Neuronal stem cell (in vitro differentiated cells): Measurements from ENCODE around the gene NRG3.

Source experiments
- DNase-seq: peaks from one replicate; pipeline ENCODE4 v3.0.0-alpha.2; 2013; ENCODE audit warnings: low spot score
- H2AFZ ChIP-seq: one replicate; pipeline ENCODE4 v1.6.1; 2013; ENCODE audit warnings: mild to moderate bottlenecking, low read length, inconsistent platforms
- H2AK5ac ChIP-seq: 2 replicates; pipeline ENCODE4 v1.6.1; 2013; ENCODE audit warnings: low read depth, mild to moderate bottlenecking, inconsistent platforms, low read length, moderate library complexity, mixed read lengths
- H2BK120ac ChIP-seq: 2 replicates; pipeline ENCODE4 v1.6.1; 2013; ENCODE audit warnings: low read depth, mild to moderate bottlenecking, inconsistent platforms, low read length, moderate library complexity, mixed read lengths
- H2BK12ac ChIP-seq: one replicate; pipeline ENCODE4 v1.6.1; 2013; ENCODE audit warnings: low read length, inconsistent platforms
- H2BK15ac ChIP-seq: 2 replicates; pipeline ENCODE4 v1.6.1; 2013; ENCODE audit warnings: mild to moderate bottlenecking, low read length, inconsistent platforms, mixed read lengths
- H2BK5ac ChIP-seq: one replicate; pipeline ENCODE4 v1.6.1; 2013; ENCODE audit warnings: inconsistent platforms, mild to moderate bottlenecking, low read length, moderate library complexity
- H3K14ac ChIP-seq: one replicate; pipeline ENCODE4 v1.6.1; 2013; ENCODE audit warnings: low read length, inconsistent platforms
- H3K18ac ChIP-seq: 2 replicates; pipeline ENCODE4 v1.6.1; 2013; ENCODE audit warnings: low read length, inconsistent platforms
- H3K23ac ChIP-seq: 2 replicates; pipeline ENCODE4 v1.6.1; 2013; ENCODE audit warnings: low read depth, mild to moderate bottlenecking, mixed read lengths, low read length, inconsistent platforms; ENCODE audit not compliant: poor library complexity
- H3K27ac ChIP-seq: replicated peaks from 3 replicates; pipeline ENCODE4 v1.5.1; 2013; ENCODE audit warnings: low read length, inconsistent platforms
- H3K27me3 ChIP-seq, 3 experiments: 2 replicates each; pipeline ENCODE4 v1.6.1; 2013; ENCODE audit warnings: low read length in 3 of 3, mild to moderate bottlenecking in 2 of 3, inconsistent platforms in 1 of 3, low read depth in 1 of 3, mixed read lengths in 1 of 3, moderate library complexity in 1 of 3; ENCODE audit not compliant: control insufficient read depth in 3 of 3, insufficient read depth in 3 of 3
- H3K36me3 ChIP-seq, 2 donors: replicated peaks in 1 of 2; 2 replicates each; pipeline ENCODE4 v1.6.1; 2013; ENCODE audit warnings: low read length in 2 of 2; ENCODE audit not compliant: control insufficient read depth in 2 of 2, insufficient read depth in 2 of 2
- H3K4ac ChIP-seq: 2 replicates; pipeline ENCODE4 v1.6.1; 2013; ENCODE audit warnings: inconsistent platforms, mild to moderate bottlenecking, low read length, moderate library complexity
- H3K4me1 ChIP-seq, 2 donors: 1 replicate in 1 of 2; 2 replicates in 1 of 2; pipeline ENCODE4 v1.6.1; 2013; ENCODE audit warnings: low read length in 2 of 2, low read depth in 1 of 2; ENCODE audit not compliant: control insufficient read depth in 2 of 2, insufficient read depth in 1 of 2
- H3K4me2 ChIP-seq: one replicate; pipeline ENCODE4 v1.6.1; 2013; ENCODE audit warnings: mild to moderate bottlenecking, low read length, inconsistent platforms; ENCODE audit not compliant: insufficient read depth, poor library complexity, severe bottlenecking
- H3K4me3 ChIP-seq, 2 donors: 2 replicates each; pipeline ENCODE4 v1.5.1; 2013; ENCODE audit warnings: low read length in 2 of 2, mild to moderate bottlenecking in 2 of 2, inconsistent platforms in 1 of 2, moderate library complexity in 1 of 2
- H3K79me1 ChIP-seq: one replicate; pipeline ENCODE4 v1.6.1; 2013; ENCODE audit warnings: low read depth, mild to moderate bottlenecking, inconsistent platforms, low read length, moderate library complexity
- H3K9ac ChIP-seq: one replicate; pipeline ENCODE4 v1.6.1; 2013; ENCODE audit warnings: mild to moderate bottlenecking, low read depth, low read length, inconsistent platforms; ENCODE audit not compliant: poor library complexity
- H3K9me3 ChIP-seq, 2 donors: replicated peaks in 1 of 2; 2 replicates each; pipeline versions ENCODE3 to v1.6.1; 2013; ENCODE audit warnings: low read length in 2 of 2, mild to moderate bottlenecking in 2 of 2, inconsistent platforms in 1 of 2, low read depth in 1 of 2, mixed read lengths in 1 of 2, moderate library complexity in 1 of 2; ENCODE audit not compliant: control insufficient read depth in 2 of 2, insufficient read depth in 1 of 2
- H4K8ac ChIP-seq: one replicate; pipeline ENCODE4 v1.6.1; 2013; ENCODE audit warnings: low read depth, mild to moderate bottlenecking, inconsistent platforms, low read length, moderate library complexity
- H4K91ac ChIP-seq: one replicate; pipeline ENCODE4 v1.6.1; 2013; ENCODE audit warnings: low read length, low read depth, mild to moderate bottlenecking, inconsistent platforms; ENCODE audit not compliant: poor library complexity
- WGBS, 2 donors: extraction: QIAGEN DNeasy Blood & Tissue Kit; methylation state at CpG; one replicate each; pipeline ENCODE4 v1.1.7; 2013; ENCODE audit warnings: missing lambda C conversion rate in 2 of 2, mixed read lengths in 1 of 2; ENCODE audit not compliant: insufficient read length in 2 of 2, insufficient replicate concordance in 1 of 2; ENCODE audit errors: extremely low coverage in 2 of 2; 5-methylcytosine and 5-hydroxymethylcytosine counted together

Gene NRG3

GRCh38 chr10:82882722-82883121 lies 1007.7 kb downstream of the NRG3 start:
- H3K9ac ChIP-seq = no peak overlapping the region
- no peak overlapping the region for H3K14ac ChIP-seq
- no peak overlapping the region for H2BK120ac ChIP-seq
- no peak overlapping the region for H3K23ac ChIP-seq
- H2BK15ac ChIP-seq = no peak overlapping the region
- H4K8ac ChIP-seq = no peak overlapping the region
- H3K4me3 ChIP-seq = no peak overlapping the region
- H2AK5ac ChIP-seq = no peak overlapping the region
- H3K4me1 ChIP-seq = no peaks in the 10 kb centered on the region
- H3K4ac ChIP-seq = no peak overlapping the region
- DNase-seq = no peak
- no peaks in the 10 kb centered on the region for H3K79me1 ChIP-seq
- no peak overlapping the region for H2BK12ac ChIP-seq
- no peak overlapping the region for H3K27ac ChIP-seq
- no peaks in the 10 kb centered on the region for H3K36me3 ChIP-seq
- no peak overlapping the region for H2BK5ac ChIP-seq
- no peaks in the 10 kb centered on the region for H3K9me3 ChIP-seq
- H4K91ac ChIP-seq = no peak overlapping the region
- H3K18ac ChIP-seq = no peak overlapping the region
- H3K4me2 ChIP-seq = no peak overlapping the region
- H2AFZ ChIP-seq = no peak overlapping the region
- WGBS, 2 donors = no CpG with 5 or more reads among the region's 1 CpG
- H3K27me3 ChIP-seq = no peaks in the 10 kb centered on the region

GRCh38 chr10:82883603-82884002 lies 1008.6 kb downstream of the NRG3 start:
- no peak overlapping the region for H4K91ac ChIP-seq
- no peak overlapping the region for H3K23ac ChIP-seq
- H3K4me1 ChIP-seq = no peaks in the 10 kb centered on the region
- no peaks in the 10 kb centered on the region for H3K27me3 ChIP-seq
- no peak overlapping the region for H4K8ac ChIP-seq
- H2BK120ac ChIP-seq = no peak overlapping the region
- H3K9ac ChIP-seq = no peak overlapping the region
- H3K79me1 ChIP-seq = no peaks in the 10 kb centered on the region
- no peak overlapping the region for H3K4ac ChIP-seq
- H3K36me3 ChIP-seq = no peaks in the 10 kb centered on the region
- no peaks in the 10 kb centered on the region for H3K9me3 ChIP-seq
- WGBS, 2 donors = no CpG with 5 or more reads among the region's 1 CpG
- H2BK12ac ChIP-seq = no peak overlapping the region
- DNase-seq = no peak
- H3K4me3 ChIP-seq = no peak overlapping the region
- H2BK15ac ChIP-seq = no peak overlapping the region
- no peak overlapping the region for H3K4me2 ChIP-seq
- no peak overlapping the region for H2BK5ac ChIP-seq
- H2AK5ac ChIP-seq = no peak overlapping the region
- no peak overlapping the region for H2AFZ ChIP-seq
- H3K27ac ChIP-seq = no peak overlapping the region
- no peak overlapping the region for H3K14ac ChIP-seq
- no peak overlapping the region for H3K18ac ChIP-seq

GRCh38 chr10:82887488-82887887 lies 1012.5 kb downstream of the NRG3 start:
- Histone ChIP-seq H3K27me3 (no peaks in the 10 kb centered on the region), H3K4me1 (peaks cover 2 to 6% of the 10 kb centered on the region in 2 donors), H2AK5ac (no peak overlapping the region), H4K91ac (no peak overlapping the region), H3K14ac (no peak overlapping the region), H3K4me2 (no peak overlapping the region), H3K27ac (no peak overlapping the region), H3K9me3 (no peaks in the 10 kb centered on the region), H2BK12ac (no peak overlapping the region), H4K8ac (no peak overlapping the region), H3K9ac (no peak overlapping the region), H3K79me1 (no peaks in the 10 kb centered on the region), H2AFZ (no peak overlapping the region), H3K4ac (no peak overlapping the region), H3K23ac (no peak overlapping the region), H2BK15ac (no peak overlapping the region), H3K18ac (no peak overlapping the region), H2BK5ac (no peak overlapping the region), H2BK120ac (no peak overlapping the region), H3K36me3 (no peaks in the 10 kb centered on the region), H3K4me3 (no peak overlapping the region)
- no CpG with 5 or more reads among the region's 1 CpG for WGBS, 2 donors
- no peak for DNase-seq

- no peaks in the 10 kb centered on the region for H3K9me3 ChIP-seq
- H2BK15ac ChIP-seq = no peak overlapping the region
- H3K4me3 ChIP-seq = no peak overlapping the region
- H2BK5ac ChIP-seq = no peak overlapping the region
- H2BK120ac ChIP-seq = no peak overlapping the region
- no peak overlapping the region for H4K8ac ChIP-seq
- no peak overlapping the region for H4K91ac ChIP-seq
- no peak overlapping the region for H3K18ac ChIP-seq
- no peak overlapping the region for H3K27ac ChIP-seq
- H2AFZ ChIP-seq = no peak overlapping the region
- no peaks in the 10 kb centered on the region for H3K79me1 ChIP-seq
- H2AK5ac ChIP-seq = no peak overlapping the region
- H3K36me3 ChIP-seq = no peaks in the 10 kb centered on the region
- no peak overlapping the region for H3K14ac ChIP-seq
- no peak overlapping the region for H3K23ac ChIP-seq
- peaks cover 2 to 6% of the 10 kb centered on the region in 2 donors for H3K4me1 ChIP-seq
- H3K4me2 ChIP-seq = no peak overlapping the region
- H3K4ac ChIP-seq = no peak overlapping the region
- H3K27me3 ChIP-seq = no peaks in the 10 kb centered on the region
- DNase-seq = peak; percentile 5
- H3K9ac ChIP-seq = no peak overlapping the region
- no peak overlapping the region for H2BK12ac ChIP-seq
- no CpG with 5 or more reads among the region's 10 CpGs for WGBS, 2 donors
These were observed 1013.9 kb downstream of the NRG3 start for GRCh38 chr10:82888809-82889455.
